Upper lobe of left lung (tissue), 6 donors: ENCODE measurements around the gene MAP2K5. TPM values are rescaled to one million over a fixed set of nuclear protein-coding genes. Genes with fewer than 3 reads are reported as not detected.

ENCODE experiments used
- ATAC-seq, 2 donors: fragments of 200-7000 bp; cut with Tn5 transposase; one replicate each; pipeline ENCODE4 v1.9.1; 2022; ENCODE audit warnings: mild to moderate bottlenecking in 2 of 2, moderate library complexity in 2 of 2; ENCODE audit not compliant: low FRiP score in 2 of 2
- DNase-seq, 2 donors: peaks; one replicate each; pipeline ENCODE4 v3.0.0-alpha.2; 2019 to 2020
- H3K27ac ChIP-seq, 4 donors: fragments of 200-600 bp; sonication (generic); one replicate each; pipeline ENCODE4 v1.5.1; 2016 to 2019
- H3K27me3 ChIP-seq, 4 donors: fragments of 200-600 bp; sonication (generic); one replicate each; pipeline ENCODE4 v1.5.1; 2017 to 2019
- H3K36me3 ChIP-seq, 4 donors: fragments of 200-600 bp; sonication (generic); one replicate each; pipeline ENCODE4 v1.5.1; 2016 to 2019
- H3K4me1 ChIP-seq, 4 donors: fragments of 200-600 bp; sonication (generic); one replicate each; pipeline ENCODE4 v1.5.1; 2018 to 2019
- H3K4me3 ChIP-seq, 4 donors: fragments of 200-600 bp; sonication (generic); one replicate each; pipeline ENCODE4 v1.5.1; 2017 to 2019; ENCODE audit warnings: mild to moderate bottlenecking in 2 of 4, moderate library complexity in 1 of 4
- H3K9me3 ChIP-seq, 4 donors: fragments of 200-600 bp; sonication (generic); one replicate each; pipeline ENCODE4 v1.5.1; 2018 to 2019
- CTCF ChIP-seq, 6 experiments: fragments of 450-650 bp in 4 of 6; fragments of 200-600 bp in 2 of 6; sonication (generic) in 2 of 6; IDR thresholded peaks; one replicate each; pipeline ENCODE4 v1.5.1; 2016 to 2019; ENCODE audit warnings: antibody characterized with exemption in 6 of 6
- EP300 ChIP-seq, 4 donors: sonication (generic); formaldehyde crosslinking; IDR thresholded peaks; one replicate each; pipeline ENCODE4 v1.5.1; 2017; ENCODE audit warnings: antibody characterized with exemption in 4 of 4, control low read depth in 2 of 4
- POLR2A ChIP-seq, 4 donors: fragments of 450-650 bp; IDR thresholded peaks; one replicate each; pipeline ENCODE4 v1.5.1; 2016 to 2017; ENCODE audit warnings: antibody characterized with exemption in 4 of 4, mild to moderate bottlenecking in 2 of 4
- POLR2AphosphoS5 ChIP-seq, 2 donors: sonication (generic); formaldehyde crosslinking; IDR thresholded peaks; one replicate each; pipeline ENCODE4 v1.5.1; 2017; ENCODE audit warnings: antibody characterized with exemption in 2 of 2
- WGBS, 2 donors: methylation state at CpG; one replicate each; pipeline ENCODE4 v1.1.5; 2017 to 2018; 5-methylcytosine and 5-hydroxymethylcytosine counted together
- total RNA-seq, 6 donors: library from RNA; depleted of rRNA in 4 of 6; stranded (reverse); fragments of >200 nt in 4 of 6; gene quantifications; one replicate each; pipeline versions ENCODE4 v1.1.0 to v1.2.1, GENCODE V29; 2016 to 2021
- donor health status: DM: no; HTN: no; CAD: no; lungs with moderate emphysema.
- donor health status: DM: no; HTN: yes; CAD: no; lungs with severe emphysema.

The MAP2K5 gene
- total RNA-seq, 6 donors from 2014 or later: 7.8 to 25.6 (median 16.0) TPM

GRCh38 chr15:67575039-67575502 lies 32.6 kb downstream of the MAP2K5 start:
- ATAC-seq (no peak), DNase-seq (peak in 1 of 2 donors; percentile 39)
- WGBS, 2 donors: 39 to 65% methylated on average over 4 of the region's 4 CpGs
- H3K27ac ChIP-seq: peak overlapping the region in 1 of 4 donors; percentile 65
- no peaks in the 10 kb centered on the region for H3K27me3 ChIP-seq
- no peak overlapping the region for H3K4me3 ChIP-seq
- no peak for TF ChIP-seq CTCF (IDR thresholded peaks at IDR 0.05)
- no peak for TF ChIP-seq POLR2AphosphoS5 (IDR thresholded peaks at IDR 0.05)
- no peak for TF ChIP-seq POLR2A (IDR thresholded peaks at IDR 0.05)
- no peak for TF ChIP-seq EP300 (IDR thresholded peaks at IDR 0.05)
- no peaks in the 10 kb centered on the region for H3K36me3 ChIP-seq
- H3K4me1 ChIP-seq: peaks cover 3 to 15% (median 8%) of the 10 kb centered on the region in 4 donors
- no peaks in the 10 kb centered on the region for H3K9me3 ChIP-seq

- Histone ChIP-seq H3K27me3 (no peaks in the 10 kb centered on the region), H3K27ac (no peak overlapping the region), H3K9me3 (no peaks in the 10 kb centered on the region), H3K4me3 (no peak overlapping the region), H3K4me1 (peaks cover 3 to 15% (median 5%) of the 10 kb centered on the region in 4 donors), H3K36me3 (peaks cover 0 to 3% (median 0%) of the 10 kb centered on the region in 4 donors)
- TF ChIP-seq POLR2AphosphoS5 (IDR thresholded peaks at IDR 0.05) (no peak), EP300 (IDR thresholded peaks at IDR 0.05) (no peak), POLR2A (IDR thresholded peaks at IDR 0.05) (no peak), CTCF (IDR thresholded peaks at IDR 0.05) (no peak)
- WGBS, 2 donors: 91 to 96% methylated on average over 4 of the region's 4 CpGs
- ATAC-seq (no peak), DNase-seq (no peak)
Observed at GRCh38 chr15:67578020-67578600, 35.6 kb downstream of the MAP2K5 start.

- TF ChIP-seq CTCF (IDR thresholded peaks at IDR 0.05): no peak
- no peak for TF ChIP-seq POLR2AphosphoS5 (IDR thresholded peaks at IDR 0.05)
- TF ChIP-seq EP300 (IDR thresholded peaks at IDR 0.05): no peak
- no peak for TF ChIP-seq POLR2A (IDR thresholded peaks at IDR 0.05)
- Histone ChIP-seq H3K9me3 (no peaks in the 10 kb centered on the region), H3K27me3 (no peaks in the 10 kb centered on the region), H3K27ac (no peak overlapping the region), H3K4me1 (peaks cover 3 to 13% (median 5%) of the 10 kb centered on the region in 4 donors), H3K36me3 (peaks cover 0 to 3% (median 0%) of the 10 kb centered on the region in 4 donors), H3K4me3 (no peak overlapping the region)
- WGBS, 2 donors: 96% methylated on average over 5 of the region's 5 CpGs
- ATAC-seq (no peak), DNase-seq (no peak)
Observed at GRCh38 chr15:67579164-67579563, 36.7 kb downstream of the MAP2K5 start.

GRCh38 chr15:67579967-67580366 lies 37.5 kb downstream of the MAP2K5 start:
- DNase-seq (no peak), ATAC-seq (no peak)
- no peaks in the 10 kb centered on the region for H3K27me3 ChIP-seq
- H3K36me3 ChIP-seq: peaks cover 0 to 3% (median 0%) of the 10 kb centered on the region in 4 donors
- WGBS, 2 donors: 90 to 93% methylated on average over 4 of the region's 4 CpGs
- H3K4me1 ChIP-seq: peaks cover 3 to 5% (median 4%) of the 10 kb centered on the region in 4 donors
- no peak for TF ChIP-seq EP300 (IDR thresholded peaks at IDR 0.05)
- no peak for TF ChIP-seq POLR2AphosphoS5 (IDR thresholded peaks at IDR 0.05)
- TF ChIP-seq CTCF (IDR thresholded peaks at IDR 0.05): no peak
- no peak for TF ChIP-seq POLR2A (IDR thresholded peaks at IDR 0.05)
- H3K9me3 ChIP-seq: no peaks in the 10 kb centered on the region
- no peak overlapping the region for H3K27ac ChIP-seq
- no peak overlapping the region for H3K4me3 ChIP-seq

- no peaks in the 10 kb centered on the region for H3K4me1 ChIP-seq
- no peak for DNase-seq
- H3K36me3 ChIP-seq: peaks cover 0 to 33% (median 15%) of the 10 kb centered on the region in 4 donors
- TF ChIP-seq POLR2A (IDR thresholded peaks at IDR 0.05) (no peak), POLR2AphosphoS5 (IDR thresholded peaks at IDR 0.05) (no peak), EP300 (IDR thresholded peaks at IDR 0.05) (no peak), CTCF (IDR thresholded peaks at IDR 0.05) (no peak)
- no peaks in the 10 kb centered on the region for H3K27me3 ChIP-seq
- ATAC-seq: no peak
- no peak overlapping the region for H3K27ac ChIP-seq
- H3K9me3 ChIP-seq: no peaks in the 10 kb centered on the region
- WGBS, 2 donors: 67 to 77% methylated on average over 2 of the region's 2 CpGs
- H3K4me3 ChIP-seq: no peak overlapping the region
Observed at GRCh38 chr15:67584157-67584556, 41.7 kb downstream of the MAP2K5 start.
